Choroid plexus epithelial cell (primary cell): ENCODE data around the gene SMTN.
A peak's percentile ranks its signal among the peaks of the same experiment; 100 is the strongest.
"Not testable (repeated sequence)": the region's sequence is repeated elsewhere in the genome, so short reads cannot be mapped to it uniquely, and the experiment has no call there.

ENCODE experiments used
- DNase-seq: peaks from one replicate; pipeline ENCODE4 v3.0.0-alpha.2; 2010; ENCODE audit warnings: low read depth
- H3K4me3 ChIP-seq: 2 replicates; pipeline ENCODE4 v1.5.1; 2011; ENCODE audit warnings: low read depth, mild to moderate bottlenecking, control low read depth, low read length, moderate library complexity
- CTCF ChIP-seq: conservative IDR thresholded peaks from 2 replicates; pipeline ENCODE4 v1.5.1; 2011; ENCODE audit warnings: low read depth, mild to moderate bottlenecking, control low read depth, inconsistent platforms, low read length, moderate library complexity

Gene SMTN

GRCh38 chr22:31107894-31108218, 26.7 kb downstream of the SMTN start:
- no peak for DNase-seq
- no peak for TF ChIP-seq CTCF
- peak overlapping the region; percentile 92 for H3K4me3 ChIP-seq

GRCh38 chr22:31112547-31113091, 31.5 kb downstream of the SMTN start:
- not testable (repeated sequence) for DNase-seq, H3K4me3 ChIP-seq

- DNase-seq, result no peak
- H3K4me3 ChIP-seq, result no peak overlapping the region
- no peak for TF ChIP-seq CTCF
Measured at GRCh38 chr22:31118046-31118820, 37.1 kb downstream of the SMTN start.

- TF ChIP-seq CTCF, result no peak
- H3K4me3 ChIP-seq, result no peak overlapping the region
- no peak for DNase-seq
Measured at GRCh38 chr22:31119026-31119717, 38.1 kb downstream of the SMTN start.

GRCh38 chr22:31120230-31120629, 39.1 kb downstream of the SMTN start:
- no peak overlapping the region for H3K4me3 ChIP-seq
- no peak for TF ChIP-seq CTCF
- DNase-seq, result no peak

GRCh38 chr22:31120642-31121041, 39.5 kb downstream of the SMTN start:
- no peak overlapping the region for H3K4me3 ChIP-seq
- no peak for TF ChIP-seq CTCF
- no peak for DNase-seq

GRCh38 chr22:31121403-31121802, 40.3 kb downstream of the SMTN start:
- TF ChIP-seq CTCF, result no peak

More at GRCh38 chr22:31121403-31121802, 40.3 kb downstream of the SMTN start:
- no peak overlapping the region for H3K4me3 ChIP-seq
- no peak for DNase-seq
